Ecto neural progenitor cell (in vitro differentiated cells): Measurements from ENCODE around the gene GALNT9.
A peak's percentile ranks its signal among the peaks of the same experiment; 100 is the strongest.
"Not testable (repeated sequence)": the region's sequence is repeated elsewhere in the genome, so short reads cannot be mapped to it uniquely, and the experiment has no call there.

ENCODE experiments used
- DNase-seq: peaks from one replicate; pipeline ENCODE4 v3.0.0-alpha.2; 2018; ENCODE audit warnings: low spot score

The GALNT9 gene

GRCh38 chr12:132249689-132250478, 79.5 kb downstream of the GALNT9 start:
- no peak for DNase-seq

- DNase-seq: no peak
Measured at GRCh38 chr12:132248453-132249167, 80.8 kb downstream of the GALNT9 start.

- peak; percentile 52 for DNase-seq
Measured at GRCh38 chr12:132247718-132248452, 81.5 kb downstream of the GALNT9 start.

DNA sequence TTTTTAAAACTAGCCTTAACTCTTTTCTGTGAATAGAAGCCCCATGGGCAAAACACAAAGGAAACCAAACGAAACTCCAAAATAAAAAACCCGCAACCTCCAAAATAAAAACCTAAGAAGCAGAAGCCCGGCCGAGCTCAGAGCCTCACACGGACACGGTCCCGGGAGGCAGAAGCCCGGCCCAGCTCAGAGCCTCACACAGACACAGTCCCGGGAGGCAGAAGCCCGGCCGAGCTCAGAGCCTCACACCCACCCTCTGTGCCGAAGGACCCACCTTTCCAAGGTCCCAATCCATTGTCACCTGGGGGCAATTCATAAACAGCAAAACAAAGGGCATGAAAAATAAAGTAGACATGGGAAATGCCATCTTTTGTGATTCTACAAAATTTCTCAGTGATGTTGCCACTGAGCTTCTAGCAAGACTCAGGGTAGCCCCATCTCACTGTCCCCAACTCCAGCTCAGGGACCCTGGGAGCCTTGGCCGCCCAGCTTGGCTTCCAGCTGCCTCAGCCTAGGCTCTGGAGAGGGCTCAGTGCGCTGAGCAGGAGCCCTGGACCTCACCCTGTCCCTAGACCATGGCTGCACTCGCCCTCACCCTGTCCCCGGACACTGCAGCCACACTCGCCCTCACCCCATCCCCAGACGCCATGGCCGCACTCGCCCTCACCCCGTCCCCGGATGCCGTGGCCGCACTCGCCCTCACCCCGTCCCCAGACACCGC, 82.2 kb downstream of the GALNT9 start:
- no peak for DNase-seq

DNA sequence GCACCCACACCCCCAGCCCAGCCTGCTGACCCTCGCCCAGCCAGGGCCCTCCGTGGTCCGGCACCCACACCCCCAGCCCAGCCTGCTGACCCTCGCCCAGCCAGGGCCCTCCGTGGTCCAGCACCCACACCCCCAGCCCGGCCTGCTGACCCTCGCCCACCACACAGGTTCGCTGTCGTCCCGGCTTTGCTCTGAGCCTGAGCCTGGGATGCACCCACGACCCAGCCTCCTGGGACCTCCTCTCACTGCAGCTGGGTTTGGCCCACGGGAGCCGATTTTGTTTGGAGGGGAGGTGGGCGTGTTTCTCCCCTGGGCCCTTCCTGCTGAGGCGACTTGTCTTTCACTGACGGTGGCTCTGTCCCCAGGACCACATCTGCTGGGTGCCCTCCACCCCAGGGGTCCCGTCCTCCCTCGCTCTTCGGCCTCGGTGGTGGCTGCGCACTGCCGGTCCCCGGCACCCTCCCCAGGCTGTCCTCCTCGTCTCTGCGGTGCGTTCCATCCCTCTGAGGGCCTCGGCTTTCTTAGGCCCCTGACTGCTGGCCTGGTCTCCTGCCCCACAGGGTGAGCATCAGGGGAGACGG, 83.8 kb downstream of the GALNT9 start:
- DNase-seq: no peak

DNA sequence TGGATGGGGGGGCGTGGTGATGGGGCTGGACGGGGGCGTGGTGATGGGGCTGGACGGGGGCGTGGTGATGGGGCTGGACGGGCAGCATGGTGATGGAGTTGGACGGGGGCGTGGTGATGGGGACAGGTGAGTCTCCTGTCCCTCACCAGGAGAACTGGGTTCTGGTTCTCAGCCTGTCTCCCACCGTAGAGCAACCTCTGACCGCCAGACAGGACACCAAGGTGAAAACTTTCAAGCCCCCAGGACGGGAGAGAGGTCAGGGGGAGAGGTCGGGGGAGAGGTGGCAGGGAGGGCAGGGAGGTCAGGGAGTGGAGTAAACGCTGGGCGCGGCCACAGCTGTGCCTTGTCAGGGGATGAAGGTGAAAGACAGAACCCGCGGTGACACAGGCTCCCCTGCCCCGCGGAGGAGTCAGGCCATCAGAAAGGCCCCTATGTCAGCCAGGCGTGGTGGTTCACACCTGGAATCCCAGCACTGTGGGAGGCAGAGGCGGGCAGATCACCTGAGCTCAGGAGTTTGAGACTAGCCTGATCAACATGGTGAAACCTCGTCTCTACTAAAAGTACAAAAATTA, 84.6 kb downstream of the GALNT9 start:
- no peak for DNase-seq

DNA sequence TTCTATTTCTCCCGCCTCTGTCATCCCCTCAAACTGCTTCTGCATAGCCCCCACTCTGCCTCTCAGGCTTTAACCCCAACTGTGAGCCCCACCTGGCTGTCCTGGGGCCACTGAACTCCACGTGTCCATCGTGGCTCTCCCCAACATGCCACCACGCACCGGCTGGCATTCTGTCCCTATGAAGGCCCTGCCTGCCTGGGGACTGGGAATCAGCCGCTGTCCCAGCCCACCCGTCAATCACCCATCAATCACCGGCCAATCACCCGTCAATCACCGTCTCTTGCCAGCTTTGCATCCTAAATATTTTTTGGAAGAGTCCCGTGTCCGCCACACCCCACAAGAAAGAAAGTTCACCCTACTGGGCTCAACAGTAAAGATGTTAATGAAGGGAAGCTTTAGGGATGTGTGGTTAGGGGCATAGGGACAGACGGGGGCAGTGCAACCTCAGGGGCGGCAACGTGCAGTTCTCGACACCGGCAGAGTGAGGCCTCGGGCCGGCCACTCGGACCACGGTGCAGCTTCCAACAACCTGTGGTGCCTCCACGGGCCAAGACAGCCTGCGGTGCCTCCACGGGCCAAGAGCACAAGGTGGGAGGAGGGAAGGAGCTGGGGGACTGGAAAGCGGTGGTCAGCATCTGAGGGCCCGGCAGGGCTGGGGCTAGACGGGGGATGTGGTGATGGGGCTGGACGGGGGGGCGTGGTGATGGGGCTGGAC, 85.6 kb downstream of the GALNT9 start:
- DNase-seq: peak; percentile 64

- DNase-seq: not testable (repeated sequence)
Measured at GRCh38 chr12:132243171-132243570, 86.2 kb downstream of the GALNT9 start.

DNA sequence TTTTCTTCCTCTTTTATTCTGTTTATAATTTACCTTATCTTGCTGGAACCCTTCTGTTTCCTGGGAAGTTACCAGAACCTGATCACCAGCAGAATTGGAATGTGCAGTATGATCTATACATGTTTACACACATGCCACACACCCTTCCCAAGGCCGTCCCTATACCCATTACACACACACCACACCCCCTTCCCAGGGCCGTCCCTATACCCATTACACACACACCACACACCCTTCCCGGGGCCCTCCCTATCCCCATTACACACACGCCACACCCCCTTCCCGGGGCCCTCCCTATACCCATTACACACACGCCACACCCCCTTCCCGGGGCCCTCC, 88.8 kb downstream of the GALNT9 start:
- DNase-seq: not testable (repeated sequence)

- DNase-seq: no peak
Measured at GRCh38 chr12:132239796-132240668, 89.4 kb downstream of the GALNT9 start.

DNA sequence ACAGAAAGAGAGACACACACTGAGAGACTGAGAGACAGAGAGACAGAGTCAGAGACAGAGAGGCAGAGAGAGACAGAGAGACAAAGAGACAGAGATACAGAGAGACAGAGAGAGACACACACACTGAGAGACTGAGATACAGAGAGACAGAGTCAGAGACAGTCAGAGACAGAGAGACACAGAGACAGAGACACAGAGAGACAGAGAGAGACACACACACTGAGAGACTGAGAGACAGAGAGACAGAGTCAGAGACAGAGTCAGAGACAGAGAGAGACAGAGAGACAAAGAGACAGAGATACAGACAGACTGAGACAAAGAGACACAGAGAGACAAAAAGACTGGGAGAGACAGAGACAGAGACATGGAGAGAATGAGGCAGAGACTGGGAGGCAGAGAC, 90.0 kb downstream of the GALNT9 start:
- no peak for DNase-seq

GRCh38 chr12:132238884-132239283, 90.5 kb downstream of the GALNT9 start:
- no peak for DNase-seq

DNA sequence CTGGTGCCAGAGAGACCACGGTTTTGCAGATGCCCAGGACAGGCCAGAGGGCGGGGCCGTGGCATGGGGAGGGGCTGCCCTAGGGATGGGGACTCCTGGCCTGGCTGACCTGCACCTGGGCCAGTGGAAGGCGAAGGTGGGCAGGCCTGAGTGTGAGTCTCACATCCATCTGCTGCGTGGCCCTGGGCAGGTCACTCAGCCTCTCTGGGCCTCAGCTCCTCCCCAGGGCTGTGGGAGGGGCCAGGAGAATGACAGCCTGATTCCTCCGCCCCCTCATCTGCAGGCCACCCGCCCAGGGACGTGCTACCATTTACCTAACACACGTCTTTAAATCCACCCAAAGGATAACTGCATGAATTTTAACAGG, 90.9 kb downstream of the GALNT9 start:
- DNase-seq: no peak

DNA sequence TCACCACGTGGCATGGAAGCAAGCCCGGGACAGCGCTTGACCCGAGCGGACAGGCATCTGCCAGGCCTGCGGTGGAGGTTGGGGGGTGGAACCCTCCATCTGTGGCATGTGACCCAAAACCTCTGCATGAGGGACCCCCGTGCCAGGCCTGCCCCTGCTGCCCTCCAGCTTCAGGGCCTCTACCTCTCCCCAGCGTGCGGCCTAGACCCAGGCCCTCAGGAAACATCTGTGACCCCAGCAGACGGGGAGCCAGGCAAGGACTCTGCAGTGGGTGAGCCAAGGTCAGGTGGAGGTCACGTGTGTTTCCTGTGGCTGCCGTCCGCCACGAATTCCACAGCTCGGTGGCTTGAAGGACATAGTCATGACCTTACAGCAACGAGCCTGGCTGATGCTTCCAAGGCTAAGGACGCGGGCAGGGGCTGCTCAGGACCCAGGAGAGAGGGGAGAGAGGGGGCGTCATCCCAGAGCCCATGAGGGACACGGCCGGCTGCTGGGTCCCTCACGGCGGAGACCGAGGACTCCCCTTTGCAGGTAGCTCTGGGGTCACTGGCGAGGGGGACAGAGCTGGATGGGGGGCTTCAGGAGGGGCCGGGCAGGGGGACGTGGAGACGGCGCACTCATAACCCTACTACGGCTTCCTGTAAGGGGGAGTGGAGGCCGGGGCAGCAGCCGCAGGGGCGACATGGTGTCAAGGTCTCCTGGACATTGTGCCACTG, 91.5 kb downstream of the GALNT9 start:
- DNase-seq: no peak

GRCh38 chr12:132236930-132237771, 92.2 kb downstream of the GALNT9 start:
- no peak for DNase-seq

DNA sequence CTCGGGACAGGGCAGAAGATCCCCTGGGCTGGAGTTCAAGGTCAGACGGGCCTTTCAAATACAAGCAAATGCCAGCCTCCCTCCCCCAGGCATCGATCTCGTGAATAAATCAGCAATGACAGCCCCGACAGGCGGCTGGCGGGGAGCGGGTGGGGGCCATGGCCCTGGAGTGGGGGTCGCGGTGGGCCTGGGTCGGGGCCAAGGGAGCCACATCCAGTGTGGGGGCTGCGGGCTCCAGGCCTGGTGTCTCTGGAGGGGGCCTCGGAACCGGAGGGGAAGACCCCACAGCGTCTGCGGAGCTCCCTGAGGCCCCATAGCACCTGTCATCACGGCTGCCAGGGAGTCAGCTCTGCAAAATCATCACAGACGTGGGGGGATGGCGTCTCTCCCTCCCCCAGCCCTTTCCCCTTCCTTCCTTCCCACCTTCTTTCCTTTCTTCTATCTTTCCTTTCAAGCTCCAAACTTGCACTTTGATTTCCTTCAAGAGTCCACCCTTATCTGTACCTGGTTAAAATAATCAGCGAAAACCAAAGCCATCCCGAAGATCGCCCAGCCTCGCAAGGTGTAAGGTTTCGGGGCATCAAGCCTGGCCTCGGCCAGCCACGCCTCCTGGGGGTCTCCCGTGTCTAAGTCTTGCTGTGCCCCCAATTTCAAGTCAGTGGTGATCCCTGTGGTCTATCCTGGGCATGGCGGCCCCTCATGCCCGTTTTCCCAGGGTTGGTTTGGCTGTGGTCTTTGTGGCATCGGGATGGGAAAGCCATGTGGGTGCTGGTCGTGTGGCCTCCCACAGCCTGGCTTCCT, 93.1 kb downstream of the GALNT9 start:
- DNase-seq: no peak

- no peak for DNase-seq
Measured at GRCh38 chr12:132235116-132235820, 94.1 kb downstream of the GALNT9 start.
